Endothelial cell of umbilical vein (primary cell): Measurements from ENCODE around the gene SORCS2. TPM values are rescaled to one million over a fixed set of nuclear protein-coding genes. Genes with fewer than 3 reads are reported as not detected.

ENCODE experiments used
- BruUV-seq: library from RNA; stranded (reverse); fragments of 400-500 nt; replicated peaks from 2 replicates; lab custom pipeline; 2021; lab: Mats Ljungman, UMichigan
- CTCF ChIA-PET: fragments of 300-600, 350-600 bp; sonication (Branson Sonifier 250); formaldehyde crosslinking; loops from one replicate; lab custom pipeline; 2021; ENCODE audit warnings: antibody characterized with exemption, inconsistent platforms; lab: Charles Lee
- POLR2A ChIA-PET: fragments of 300-600, 350-600 bp; sonication (Branson Sonifier 250); formaldehyde crosslinking; loops from one replicate; lab custom pipeline; 2021; ENCODE audit warnings: antibody characterized with exemption, inconsistent platforms; lab: Charles Lee
- DNase-seq: peaks from one replicate; pipeline ENCODE4 v3.0.0-alpha.2; 2011; ENCODE audit warnings: low read depth, low spot score
- FAIRE-seq: peaks from 2 replicates; lab custom pipeline; 2011; peaks lifted over from hg19 to GRCh38; lab: Jason Lieb, UNC
- H2AFZ ChIP-seq: 2 replicates; pipeline ENCODE4 v1.6.0; 2012; ENCODE audit warnings: low read depth, low read length, control low read depth, inconsistent platforms
- H3K27ac ChIP-seq: 2 replicates; pipeline ENCODE4 v1.5.1; 2011; ENCODE audit warnings: low read depth, mild to moderate bottlenecking, control low read depth, low read length, moderate library complexity; ENCODE audit not compliant: insufficient read depth
- H3K27me3 ChIP-seq, 2 experiments: 2 replicates each; pipeline versions ENCODE4 v1.6.0 to v1.6.1; 2011; ENCODE audit warnings: low read length in 2 of 2, mixed read lengths in 1 of 2; ENCODE audit not compliant: control insufficient read depth in 2 of 2, insufficient read depth in 2 of 2
- H3K36me3 ChIP-seq, 2 experiments: 2 replicates in 1 of 2; 3 replicates in 1 of 2; pipeline ENCODE4 v1.5.1; 2011; ENCODE audit warnings: low read length in 2 of 2, mild to moderate bottlenecking in 1 of 2, moderate library complexity in 1 of 2; ENCODE audit not compliant: control insufficient read depth in 2 of 2, insufficient read depth in 2 of 2; ENCODE audit errors: extremely low read depth in 1 of 2
- H3K4me1 ChIP-seq: 3 replicates; pipeline ENCODE4 v1.5.1; 2011; ENCODE audit warnings: mild to moderate bottlenecking, low read length; ENCODE audit not compliant: control insufficient read depth, insufficient read depth; ENCODE audit errors: extremely low read depth
- H3K4me2 ChIP-seq: 2 replicates; pipeline ENCODE4 v1.6.1; 2011; ENCODE audit warnings: low read length, control low read depth, mixed read lengths; ENCODE audit not compliant: insufficient read depth
- H3K4me3 ChIP-seq, 3 experiments: fragments of 200-600 bp in 1 of 3; sonication (generic), shearing (Covaris generic) in 1 of 3; replicated peaks in 1 of 3; 2 replicates each; pipeline ENCODE4 v1.5.1; 2011 to 2016; ENCODE audit warnings: control low read depth in 3 of 3, low read length in 3 of 3, mild to moderate bottlenecking in 2 of 3, inconsistent platforms in 1 of 3, low read depth in 1 of 3, moderate library complexity in 1 of 3; ENCODE audit not compliant: insufficient read depth in 1 of 3
- H3K79me2 ChIP-seq: 2 replicates; pipeline ENCODE4 v1.6.0; 2012; ENCODE audit warnings: low read length, inconsistent platforms; ENCODE audit not compliant: control insufficient read depth, insufficient read depth
- H3K9ac ChIP-seq: replicated peaks from 2 replicates; pipeline ENCODE3; 2011; ENCODE audit warnings: low read length, control low read depth; ENCODE audit not compliant: insufficient read depth; ENCODE audit errors: extremely low read depth
- H3K9me1 ChIP-seq: replicated peaks from 3 replicates; pipeline ENCODE4 v1.6.0; 2011; ENCODE audit warnings: mild to moderate bottlenecking, low read length; ENCODE audit not compliant: control insufficient read depth, insufficient read depth; ENCODE audit errors: extremely low read depth
- H3K9me3 ChIP-seq: replicated peaks from 2 replicates; pipeline ENCODE4 v1.5.1; 2012; ENCODE audit warnings: low read length, inconsistent platforms; ENCODE audit not compliant: control insufficient read depth, insufficient read depth
- H4K20me1 ChIP-seq: replicated peaks from 2 replicates; pipeline ENCODE3; 2011; ENCODE audit warnings: mild to moderate bottlenecking, low read length; ENCODE audit not compliant: control insufficient read depth, insufficient read depth; ENCODE audit errors: extremely low read depth
- CTCF ChIP-seq, 2 donors: IDR thresholded peaks; 1 replicate in 1 of 2; 2 replicates in 1 of 2; pipeline ENCODE4 v1.5.1; 2011; ENCODE audit warnings: low read length in 2 of 2, mild to moderate bottlenecking in 2 of 2, moderate library complexity in 2 of 2, control low read depth in 1 of 2, inconsistent platforms in 1 of 2, low read depth in 1 of 2; ENCODE audit not compliant: insufficient read depth in 1 of 2; ENCODE audit errors: extremely low read depth in 1 of 2
- EZH2 ChIP-seq: IDR thresholded peaks from 2 replicates; pipeline ENCODE4 v1.6.1; 2012; ENCODE audit warnings: borderline replicate concordance, low read depth, mild to moderate bottlenecking, moderate library complexity, low read length, inconsistent platforms; ENCODE audit not compliant: severe bottlenecking
- FOS ChIP-seq: IDR thresholded peaks from 2 replicates; pipeline ENCODE4 v1.6.1; 2011; ENCODE audit warnings: mild to moderate bottlenecking, low read length, moderate library complexity, borderline replicate concordance; ENCODE audit not compliant: insufficient read depth
- GATA2 ChIP-seq: IDR thresholded peaks from 2 replicates; pipeline ENCODE4 v1.7.0; 2011; ENCODE audit warnings: low read depth, mild to moderate bottlenecking, moderate library complexity, mixed read lengths, low read length; ENCODE audit not compliant: insufficient read length, insufficient read depth
- JUN ChIP-seq: IDR thresholded peaks from 2 replicates; pipeline ENCODE4 v1.6.1; 2011; ENCODE audit warnings: borderline replicate concordance, low read depth; ENCODE audit not compliant: insufficient read length, insufficient read depth
- MYC ChIP-seq: IDR thresholded peaks from one replicate; pipeline ENCODE4 v1.6.1; 2011; ENCODE audit warnings: mild to moderate bottlenecking, low read depth, low read length
- POLR2A ChIP-seq: IDR thresholded peaks from 2 replicates; pipeline ENCODE4 v1.6.1; 2012; ENCODE audit warnings: low read depth, mild to moderate bottlenecking, control low read depth, low read length
- POLR2AphosphoS5 ChIP-seq: IDR thresholded peaks from 2 replicates; pipeline ENCODE4 v1.6.1; 2012; ENCODE audit warnings: low read depth, mild to moderate bottlenecking, control low read depth, low read length, moderate library complexity; ENCODE audit not compliant: insufficient read depth
- dilution Hi-C: fragments of 300-500 bp; cut with MboI; formaldehyde crosslinking; loops from one replicate; pipeline ENCODE4 v1.15.0; 2019; ENCODE audit warnings: low sequenced_read_pairs; ENCODE audit not compliant: extremely low pct_ligation_motif_present
- intact Hi-C: fragments of 100-400 bp; cut with micrococcal nuclease; formaldehyde crosslinking; loops from one replicate; pipeline ENCODE4 v1.10.0; 2022
- microRNA-seq: library from miRNA; unstranded; fragments of <30 nt; microRNA quantifications from one replicate; pipeline ENCODE4 v1.2.0, GENCODE V29; 2021; ENCODE audit warnings: borderline number of aligned reads, borderline replicate concordance
- polyA plus RNA-seq, 4 experiments: library from polyadenylated mRNA; depleted of rRNA in 3 of 4; stranded (reverse) in 3 of 4; unstranded in 1 of 4; fragments of >200 nt; gene quantifications; 2 replicates each; pipeline versions ENCODE4 v1.2.1 to v1.2.3, GENCODE V29; 2011 to 2012; ENCODE audit warnings: missing spikeins in 1 of 4
- small RNA-seq: library from RNA; depleted of rRNA; stranded (forward); fragments of <200 nt; gene quantifications from one replicate; pipeline ENCODE3, GENCODE V24; 2012; ENCODE audit warnings: low replicate concordance, low read depth; ENCODE audit not compliant: insufficient read depth, insufficient read length
- total RNA-seq: library from RNA; stranded (reverse); gene quantifications from 2 replicates; pipeline ENCODE4 v1.2.3, GENCODE V29; 2021
- TF ChIP-seq, protein P1 (sequence below): IDR thresholded peaks from 2 replicates; pipeline ENCODE4 v1.6.1; 2011; ENCODE audit not compliant: insufficient read depth, insufficient read length

Gene SORCS2
- total and polyA plus RNA-seq, 2 donors (not counting 3 experiments of a cell fraction or from before 2014, with no cell fraction given): not detected

DNA sequence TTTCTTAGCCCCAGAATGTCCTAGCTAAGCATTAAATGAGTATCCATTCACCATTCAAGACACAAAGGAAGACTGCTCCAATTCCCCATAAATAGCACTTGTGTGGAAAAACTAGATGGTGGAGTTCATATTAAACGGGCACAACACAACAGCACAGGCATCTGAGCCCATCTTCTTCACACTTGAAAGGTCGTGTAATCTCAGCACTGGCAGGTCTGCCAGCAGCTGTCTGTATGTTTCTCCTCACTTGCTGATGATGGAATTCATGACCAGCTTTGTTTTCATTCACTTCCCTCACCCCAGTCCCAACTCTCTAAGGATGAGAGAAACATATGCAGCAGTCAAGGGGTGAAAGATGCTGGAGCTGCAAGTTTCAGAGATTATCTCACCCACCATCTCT lies 598.7 kb downstream of the SORCS2 start:
- no TSS peak for BruUV-seq
- FAIRE-seq: no peak
- Histone ChIP-seq H2AFZ (no peak overlapping the region), H3K27me3 (no peaks in the 10 kb centered on the region), H3K79me2 (peaks cover 58% of the 10 kb centered on the region), H3K9me3 (no peaks in the 10 kb centered on the region), H3K9me1 (no peaks in the 10 kb centered on the region), H3K4me2 (no peak overlapping the region), H3K27ac (no peak overlapping the region), H4K20me1 (no peaks in the 10 kb centered on the region), H3K4me3 (no peak overlapping the region), H3K4me1 (peaks cover 23% of the 10 kb centered on the region), H3K9ac (no peak overlapping the region), H3K36me3 (peaks cover 24 to 27% of the 10 kb centered on the region in 2 experiments)
- no peak for DNase-seq
- dilution Hi-C loops (no loop called here), intact Hi-C loops (no loop called here)
- ChIA-PET CTCF (no interaction called here), POLR2A (no interaction called here)
- TF ChIP-seq FOS: no peak
- TF ChIP-seq GATA2: no peak
- no peak for TF ChIP-seq EZH2
- TF ChIP-seq, protein P1, sequence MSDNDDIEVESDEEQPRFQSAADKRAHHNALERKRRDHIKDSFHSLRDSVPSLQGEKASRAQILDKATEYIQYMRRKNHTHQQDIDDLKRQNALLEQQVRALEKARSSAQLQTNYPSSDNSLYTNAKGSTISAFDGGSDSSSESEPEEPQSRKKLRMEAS: no peak
- TF ChIP-seq POLR2AphosphoS5: no peak
- TF ChIP-seq JUN: no peak
- no peak for TF ChIP-seq CTCF (IDR thresholded peaks at IDR 0.05; ENCODE audit: extremely low read depth in 1 of 2, insufficient read depth in 1 of 2, low read depth in 1 of 2, low read length in 2 of 2)
- no peak for TF ChIP-seq MYC
- TF ChIP-seq POLR2A: no peak

Small RNA genes within 50 kb of the gene (microRNA-seq; reads per million reads assigned to microRNA genes)
- gene MIR4274 (not detected), gene MIR4798 (not detected)

Small RNA genes within 50 kb of the gene (small RNA-seq; reads per million reads assigned to genes)
- gene MIR4274 (not detected), gene MIR4798 (not detected)

Other genes with a start within 250 kb of the SORCS2 start
- gene TADA2B, start 149.2 kb upstream of the SORCS2 start, total RNA-seq: 11.5 and 12.3 TPM in 2 replicates
- 5.0 and 5.5 TPM in 2 replicates for gene TADA2B, start 149.2 kb upstream of the SORCS2 start, polyA plus RNA-seq
- gene GRPEL1, start 124.5 kb upstream of the SORCS2 start, total RNA-seq: 42.6 and 47.3 TPM in 2 replicates
- 14.3 and 17.3 TPM in 2 replicates for gene GRPEL1, start 124.5 kb upstream of the SORCS2 start, polyA plus RNA-seq
- gene PSAPL1, start 242.4 kb downstream of the SORCS2 start, total RNA-seq: not detected in 2 replicates
- not detected in 2 replicates for gene PSAPL1, start 242.4 kb downstream of the SORCS2 start, polyA plus RNA-seq